Activated CD8-positive, alpha-beta T cell treated with anti-CD3 and anti-CD28 coated beads for 36 hours (primary cell): ENCODE data around the gene KRTAP12-2. TPM values are rescaled to one million over a fixed set of nuclear protein-coding genes. Genes with fewer than 3 reads are reported as not detected.
"Not testable (repeated sequence)": the region's sequence is repeated elsewhere in the genome, so short reads cannot be mapped to it uniquely, and the experiment has no call there.

Experiments used
- ATAC-seq: fragments of 200-7000 bp; cut with Tn5 transposase; one replicate; pipeline ENCODE4 v1.10.0; 2021; ENCODE audit warnings: mild to moderate bottlenecking, moderate library complexity
- CTCF ChIA-PET: fragments of 350-600 bp; sonication (Branson Sonifier 250); formaldehyde crosslinking; loops from one replicate; lab custom pipeline; 2021; ENCODE audit warnings: antibody characterized with exemption; lab: Charles Lee
- POLR2A ChIA-PET: fragments of 350-600 bp; sonication (Branson Sonifier 250); formaldehyde crosslinking; loops from one replicate; lab custom pipeline; 2021; ENCODE audit warnings: antibody characterized with exemption; lab: Charles Lee
- DNase-seq: peaks from one replicate; pipeline ENCODE4 v3.0.0-alpha.2; 2020
- H3K27ac Mint-ChIP-seq: one replicate; pipeline ENCODE4 v1.8.0; 2021; ENCODE audit warnings: mild to moderate bottlenecking, mixed read lengths
- H3K27me3 Mint-ChIP-seq: one replicate; pipeline ENCODE4 v1.8.0; 2021; ENCODE audit warnings: mixed read lengths
- H3K36me3 Mint-ChIP-seq: one replicate; pipeline ENCODE4 v1.8.0; 2021; ENCODE audit warnings: low read depth, mixed read lengths
- H3K4me1 Mint-ChIP-seq: one replicate; pipeline ENCODE4 v1.8.0; 2021; ENCODE audit warnings: low read depth, mixed read lengths
- H3K4me3 Mint-ChIP-seq: one replicate; pipeline ENCODE4 v1.8.0; 2021; ENCODE audit warnings: mild to moderate bottlenecking, moderate library complexity, mixed read lengths
- H3K9me3 Mint-ChIP-seq: one replicate; pipeline ENCODE4 v1.8.0; 2021; ENCODE audit warnings: mixed read lengths
- CTCF ChIP-seq: fragments of 200-600 bp; IDR thresholded peaks from one replicate; pipeline ENCODE4 v1.8.0; 2022; ENCODE audit warnings: antibody characterized with exemption, mild to moderate bottlenecking
- intact Hi-C: fragments of 100-400 bp; cut with micrococcal nuclease; formaldehyde crosslinking; loops from one replicate; pipeline ENCODE4 v1.10.0; 2022
- total RNA-seq, 2 experiments: library from RNA; stranded (reverse); gene quantifications; one replicate each; pipeline ENCODE4 v1.2.3, GENCODE V29; 2021

Gene KRTAP12-2
- total RNA-seq, 2 experiments from 2014 or later = not detected

- no peaks in the 10 kb centered on the region for H3K27me3 Mint-ChIP-seq
- peaks cover 30% of the 10 kb centered on the region for H3K4me1 Mint-ChIP-seq
- peaks cover 26% of the 10 kb centered on the region for H3K36me3 Mint-ChIP-seq
- no peak for ATAC-seq
- ChIA-PET CTCF (no interaction called here), POLR2A (no interaction called here)
- TF ChIP-seq CTCF = no peak
- intact Hi-C loops = no loop called here
- DNase-seq = no peak
- H3K9me3 Mint-ChIP-seq = peaks cover 43% of the 10 kb centered on the region
- no peak overlapping the region for H3K27ac Mint-ChIP-seq
- H3K4me3 Mint-ChIP-seq = no peak overlapping the region
These were observed 37.9 kb downstream of the KRTAP12-2 start for GRCh38 chr21:44628707-44629391.

- intact Hi-C loops, DNase-seq, ATAC-seq, H3K27ac Mint-ChIP-seq, POLR2A ChIA-PET, CTCF ChIA-PET, H3K4me3 Mint-ChIP-seq, H3K27me3 Mint-ChIP-seq: not testable (repeated sequence)
- peaks cover 30% of the 10 kb centered on the region for H3K4me1 Mint-ChIP-seq
- H3K36me3 Mint-ChIP-seq = peaks cover 29% of the 10 kb centered on the region
- peaks cover 47% of the 10 kb centered on the region for H3K9me3 Mint-ChIP-seq
These were observed 38.9 kb downstream of the KRTAP12-2 start for GRCh38 chr21:44627831-44628233.

- intact Hi-C loops, H3K27ac Mint-ChIP-seq, H3K27me3 Mint-ChIP-seq, ATAC-seq, POLR2A ChIA-PET, H3K4me3 Mint-ChIP-seq, CTCF ChIA-PET, DNase-seq: not testable (repeated sequence)
- Mint-ChIP-seq H3K9me3 (peaks cover 51% of the 10 kb centered on the region), H3K36me3 (peaks cover 33% of the 10 kb centered on the region), H3K4me1 (peaks cover 30% of the 10 kb centered on the region)
These were observed 39.4 kb downstream of the KRTAP12-2 start for GRCh38 chr21:44627181-44627822.

- TF ChIP-seq CTCF = no peak
- ATAC-seq = no peak
- intact Hi-C loops = no loop called here
- Mint-ChIP-seq H3K9me3 (peaks cover 51% of the 10 kb centered on the region), H3K36me3 (peaks cover 29% of the 10 kb centered on the region), H3K27me3 (no peaks in the 10 kb centered on the region), H3K27ac (no peak within 1 kb of the TSS), H3K4me3 (no peak within 1 kb of the TSS), H3K4me1 (peaks cover 30% of the 10 kb centered on the region)
- DNase-seq = no peak
- ChIA-PET POLR2A (no interaction called here), CTCF (interaction anchor here (0.7 kb wide), 1 partner anchor 167 kb away, joined by 3 read pairs; no protein-coding TSS in a partner anchor)
These were observed 40.0 kb downstream of the KRTAP12-2 start, which contains the start of gene KRTAP10-9 for GRCh38 chr21:44626673-44627143. Gene KRTAP10-9 (plus strand): TSS chr21:44627093. CDS start chr21:44627172, 79 bp downstream.

GRCh38 chr21:44626262-44626661, 40.5 kb downstream of the KRTAP12-2 start:
- peaks cover 30% of the 10 kb centered on the region for H3K4me1 Mint-ChIP-seq
- ChIA-PET POLR2A (no interaction called here), CTCF (interaction anchor here (0.7 to 1.3 kb wide), 2 partner anchors 14 to 167 kb away, joined by 3 read pairs; partner anchors contain the start of gene KRTAP10-8)
- intact Hi-C loops = no loop called here
- H3K36me3 Mint-ChIP-seq = peaks cover 27% of the 10 kb centered on the region
- TF ChIP-seq CTCF = no peak
- H3K4me3 Mint-ChIP-seq = no peak overlapping the region
- H3K27ac Mint-ChIP-seq = no peak overlapping the region
- peaks cover 48% of the 10 kb centered on the region for H3K9me3 Mint-ChIP-seq
- ATAC-seq = peak; percentile 34
- DNase-seq = peak; percentile 22
- H3K27me3 Mint-ChIP-seq = no peaks in the 10 kb centered on the region
